ENCODE data around the gene C20orf204. TPM values are rescaled to one million over a fixed set of nuclear protein-coding genes. Genes with fewer than 3 reads are reported as not detected.

The C20orf204 gene
- total RNA-seq, 1 donor from 2014 or later: 3.0 TPM

- DNase-seq (ENCODE audit: extremely low spot score, unreplicated experiment): no peak
- Mint-ChIP-seq H3K4me3 (no peak overlapping the region), H3K36me3 (peaks cover 26% of the 10 kb centered on the region), H3K4me1 (ENCODE audit: unreplicated experiment) (no peaks in the 10 kb centered on the region), H3K27me3 (no peaks in the 10 kb centered on the region), H3K27ac (no peak overlapping the region), H3K9me3 (no peaks in the 10 kb centered on the region)
- no peak for TF ChIP-seq CTCF (conservative IDR thresholded peaks at IDR 0.05)
Measured at GRCh38 chr20:64015635-64016034, 20.3 kb upstream of the C20orf204 start.

- H3K36me3 Mint-ChIP-seq: peaks cover 11% of the 10 kb centered on the region
- no peak for TF ChIP-seq CTCF (conservative IDR thresholded peaks at IDR 0.05)
- no peak overlapping the region for H3K4me3 Mint-ChIP-seq
Measured at GRCh38 chr20:64021124-64021975, 14.6 kb upstream of the C20orf204 start.

GRCh38 chr20:64022671-64023360 lies 13.2 kb upstream of the C20orf204 start:
- Mint-ChIP-seq H3K4me3 (no peak overlapping the region), H3K27me3 (no peaks in the 10 kb centered on the region), H3K36me3 (peaks cover 7% of the 10 kb centered on the region), H3K27ac (no peak overlapping the region), H3K9me3 (no peaks in the 10 kb centered on the region), H3K4me1 (ENCODE audit: unreplicated experiment) (no peaks in the 10 kb centered on the region)
- DNase-seq (ENCODE audit: extremely low spot score, unreplicated experiment): no peak
- TF ChIP-seq CTCF (conservative IDR thresholded peaks at IDR 0.05): no peak

More at GRCh38 chr20:64021124-64021975, 14.6 kb upstream of the C20orf204 start:
- DNase-seq (ENCODE audit: extremely low spot score, unreplicated experiment): no peak
- no peaks in the 10 kb centered on the region for H3K4me1 Mint-ChIP-seq (ENCODE audit: unreplicated experiment)
- H3K27me3 Mint-ChIP-seq: no peaks in the 10 kb centered on the region
- no peaks in the 10 kb centered on the region for H3K9me3 Mint-ChIP-seq
- H3K27ac Mint-ChIP-seq: no peak overlapping the region

- Mint-ChIP-seq H3K27ac (no peak overlapping the region), H3K4me3 (no peak overlapping the region)
Measured at GRCh38 chr20:64023361-64024140, 12.4 kb upstream of the C20orf204 start.

More at GRCh38 chr20:64023361-64024140, 12.4 kb upstream of the C20orf204 start:
- Mint-ChIP-seq H3K9me3 (no peaks in the 10 kb centered on the region), H3K4me1 (ENCODE audit: unreplicated experiment) (no peaks in the 10 kb centered on the region), H3K36me3 (peaks cover 7% of the 10 kb centered on the region), H3K27me3 (no peaks in the 10 kb centered on the region)
- no peak for TF ChIP-seq CTCF (conservative IDR thresholded peaks at IDR 0.05)
- DNase-seq (ENCODE audit: extremely low spot score, unreplicated experiment): no peak
